ENCODE results near the gene TUBA1A. TPM values are rescaled to one million over a fixed set of nuclear protein-coding genes. Genes with fewer than 3 reads are reported as not detected.
A peak's percentile ranks its signal among the peaks of the same experiment; 100 is the strongest.
"Not testable (repeated sequence)": the region's sequence is repeated elsewhere in the genome, so short reads cannot be mapped to it uniquely, and the experiment has no call there.

TUBA1A gene
- total RNA-seq, 1 experiment from 2014 or later = 139 TPM

GRCh38 chr12:49195736-49196135 lies 6.9 kb upstream of the TUBA1A start:
- Histone ChIP-seq H3K4me2 (ENCODE audit: low read depth, low read length, poor library complexity, severe bottlenecking) (peak overlapping the region; percentile 17), H3K9me3 (ENCODE audit: low read length) (no peaks in the 10 kb centered on the region), H3K36me3 (ENCODE audit: insufficient read depth, low read length) (no peaks in the 10 kb centered on the region), H4K20me1 (ENCODE audit: insufficient read depth, low read depth, low read length) (no peaks in the 10 kb centered on the region), H3K79me2 (ENCODE audit: low read length) (no peaks in the 10 kb centered on the region), H3K4me1 (ENCODE audit: low read length) (peaks cover 34% of the 10 kb centered on the region), H3K27me3 (ENCODE audit: low read length) (no peaks in the 10 kb centered on the region), H2AFZ (ENCODE audit: low read length) (peak overlapping the region; percentile 81), H3K9me2 (replicated peaks; ENCODE audit: insufficient read depth, low read length) (no peaks in the 10 kb centered on the region), H3K27ac (ENCODE audit: low read length) (no peak overlapping the region), H3K4me3 (ENCODE audit: low read length) (no peak overlapping the region), H3K9ac (ENCODE audit: low read length) (no peak overlapping the region)
- DNase-seq = no peak

DNA sequence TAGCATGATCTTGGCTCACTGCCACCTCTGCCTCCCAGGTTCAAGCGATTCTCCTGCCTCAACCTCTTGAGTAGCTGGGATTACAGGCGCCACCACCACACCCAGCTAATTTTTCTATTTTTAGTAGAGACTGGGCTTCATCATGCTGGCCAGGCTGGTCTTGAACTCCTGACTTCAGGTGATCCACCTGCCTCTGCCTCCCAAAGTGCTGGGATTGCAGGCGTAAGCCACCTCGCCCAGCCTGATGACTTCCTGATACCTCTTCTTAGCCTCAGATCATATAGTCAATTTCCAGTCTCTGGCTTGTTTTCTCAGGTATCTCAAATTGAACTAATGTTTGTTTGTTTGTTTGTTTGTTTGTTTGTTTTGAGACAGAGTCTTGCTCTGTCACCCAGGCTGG lies 4.9 kb upstream of the TUBA1A start:
- not testable (repeated sequence) for H3K9me2 ChIP-seq (replicated peaks; ENCODE audit: insufficient read depth, low read length); H3K4me2 ChIP-seq (ENCODE audit: low read depth, low read length, poor library complexity, severe bottlenecking); H3K27me3 ChIP-seq (ENCODE audit: low read length); H3K4me3 ChIP-seq (ENCODE audit: low read length); H2AFZ ChIP-seq (ENCODE audit: low read length); H3K9me3 ChIP-seq (ENCODE audit: low read length); H3K9ac ChIP-seq (ENCODE audit: low read length); H4K20me1 ChIP-seq (ENCODE audit: insufficient read depth, low read depth, low read length); H3K27ac ChIP-seq (ENCODE audit: low read length); H3K79me2 ChIP-seq (ENCODE audit: low read length); H3K36me3 ChIP-seq (ENCODE audit: insufficient read depth, low read length); DNase-seq
- H3K4me1 ChIP-seq (ENCODE audit: low read length) = peaks cover 41% of the 10 kb centered on the region

GRCh38 chr12:49191498-49191897 lies 2.6 kb upstream of the TUBA1A start:
- not testable (repeated sequence) for DNase-seq; H2AFZ ChIP-seq (ENCODE audit: low read length); H3K27me3 ChIP-seq (ENCODE audit: low read length); H3K36me3 ChIP-seq (ENCODE audit: insufficient read depth, low read length); H3K4me3 ChIP-seq (ENCODE audit: low read length); H3K9me2 ChIP-seq (replicated peaks; ENCODE audit: insufficient read depth, low read length); H4K20me1 ChIP-seq (ENCODE audit: insufficient read depth, low read depth, low read length); H3K27ac ChIP-seq (ENCODE audit: low read length); H3K9me3 ChIP-seq (ENCODE audit: low read length); H3K9ac ChIP-seq (ENCODE audit: low read length)
- peaks cover 41% of the 10 kb centered on the region for H3K4me1 ChIP-seq (ENCODE audit: low read length)
- peaks cover 16% of the 10 kb centered on the region for H3K79me2 ChIP-seq (ENCODE audit: low read length)
- peak overlapping the region; percentile 79 for H3K4me2 ChIP-seq (ENCODE audit: low read depth, low read length, poor library complexity, severe bottlenecking)

GRCh38 chr12:49190974-49191373 lies 2.1 kb upstream of the TUBA1A start:
- Histone ChIP-seq H3K9me3 (ENCODE audit: low read length) (no peaks in the 10 kb centered on the region), H3K9ac (ENCODE audit: low read length) (no peak overlapping the region), H3K79me2 (ENCODE audit: low read length) (peaks cover 16% of the 10 kb centered on the region), H4K20me1 (ENCODE audit: insufficient read depth, low read depth, low read length) (peaks cover 6% of the 10 kb centered on the region), H3K9me2 (replicated peaks; ENCODE audit: insufficient read depth, low read length) (no peaks in the 10 kb centered on the region), H3K27ac (ENCODE audit: low read length) (no peak overlapping the region), H3K4me2 (ENCODE audit: low read depth, low read length, poor library complexity, severe bottlenecking) (peak overlapping the region; percentile 79), H3K36me3 (ENCODE audit: insufficient read depth, low read length) (peaks cover 8% of the 10 kb centered on the region; the same call in 1 of the 2 replicates), H3K4me3 (ENCODE audit: low read length) (no peak overlapping the region), H3K27me3 (ENCODE audit: low read length) (no peaks in the 10 kb centered on the region), H3K4me1 (ENCODE audit: low read length) (peaks cover 39% of the 10 kb centered on the region), H2AFZ (ENCODE audit: low read length) (peak overlapping the region; percentile 3; the same call in 1 of the 2 replicates)
- DNase-seq = no peak

DNA sequence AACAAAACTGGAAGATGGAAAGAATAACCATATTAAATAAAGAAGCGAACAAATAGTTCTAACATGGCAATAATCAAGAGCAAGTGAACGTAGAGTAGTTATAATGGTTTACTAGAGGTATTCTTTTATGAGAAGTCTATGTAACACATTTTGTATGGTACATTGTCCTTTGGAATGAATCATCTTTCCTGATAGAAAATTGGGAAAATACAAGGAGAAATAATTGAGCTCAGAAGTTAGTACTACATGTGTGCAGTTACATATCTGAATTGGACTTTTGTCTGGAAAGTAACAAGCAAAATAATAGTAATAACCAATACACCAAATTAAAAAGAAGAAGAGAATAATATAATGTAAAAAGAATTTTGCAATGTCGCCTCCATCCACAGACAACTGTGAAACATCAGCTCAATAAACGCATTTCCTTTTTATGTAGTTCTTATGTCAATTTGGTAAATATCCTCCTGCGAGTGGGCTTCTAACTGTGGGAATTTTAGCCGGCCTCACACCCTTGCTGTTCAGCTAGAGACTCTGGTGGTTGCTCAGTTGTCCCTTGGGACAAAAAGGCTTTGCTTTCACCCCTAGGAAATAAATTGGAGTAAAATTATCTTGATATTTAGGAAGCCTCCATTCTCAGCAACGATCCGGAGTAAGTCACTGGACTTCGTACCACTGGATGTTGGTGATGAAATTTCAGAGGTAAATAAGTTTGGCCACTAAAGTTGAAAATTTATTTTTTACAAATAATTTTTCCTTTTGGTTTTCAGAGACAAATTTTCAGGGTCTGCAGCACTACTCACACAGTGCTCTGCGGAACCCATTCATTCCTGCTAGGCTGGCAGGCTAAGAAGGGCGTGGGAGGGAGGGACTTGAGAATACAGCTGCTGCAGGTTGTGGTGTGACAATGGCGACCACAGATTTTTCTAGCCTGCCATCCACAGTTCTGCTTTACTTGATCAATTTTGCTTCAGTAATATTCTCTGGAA lies 1.1 kb upstream of the TUBA1A start:
- Histone ChIP-seq H2AFZ (ENCODE audit: low read length) (peak overlapping the region; percentile 73), H4K20me1 (ENCODE audit: insufficient read depth, low read depth, low read length) (peaks cover 6% of the 10 kb centered on the region)

DNA sequence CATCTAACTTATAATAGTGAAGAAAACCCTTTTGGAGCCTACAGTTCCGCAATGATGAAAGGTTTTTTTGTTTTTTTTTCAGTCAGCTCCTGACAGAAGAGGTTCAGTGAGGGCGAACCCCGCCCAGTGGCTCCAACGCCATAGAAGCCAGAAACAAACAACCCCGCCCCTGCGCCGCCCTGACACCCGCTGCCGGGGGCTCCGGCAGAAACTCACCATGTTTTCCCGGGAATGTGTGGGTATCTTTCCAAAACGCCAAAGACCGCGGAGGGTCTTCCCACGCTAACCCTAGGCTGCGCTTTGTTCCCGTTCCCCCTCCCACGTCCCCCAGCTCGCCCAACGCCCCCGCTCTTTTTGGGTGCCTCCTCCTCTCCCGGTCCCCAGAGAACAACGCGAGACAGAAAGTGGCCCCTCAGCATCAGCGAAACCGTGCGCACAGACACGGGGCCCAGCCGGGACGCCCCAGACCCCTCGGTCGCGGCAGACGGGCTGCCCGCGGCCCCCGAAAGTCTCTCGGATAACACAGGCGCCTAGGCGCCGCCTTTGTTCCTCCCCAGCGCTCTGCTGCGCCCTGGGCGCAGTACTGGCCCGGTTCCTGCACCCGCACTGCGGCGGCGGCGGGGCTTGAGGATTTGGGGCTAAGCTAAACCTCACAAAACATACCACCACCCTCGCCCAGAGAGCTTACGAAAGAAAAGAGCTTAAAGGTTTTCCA lies 522 bp downstream of the TUBA1A start:
- peak overlapping the region; percentile 88 for H3K9ac ChIP-seq (ENCODE audit: low read length)
- peak overlapping the region; percentile 76 for H3K4me2 ChIP-seq (ENCODE audit: low read depth, low read length, poor library complexity, severe bottlenecking)
- no peaks in the 10 kb centered on the region for H3K9me2 ChIP-seq (replicated peaks; ENCODE audit: insufficient read depth, low read length)
- H3K27ac ChIP-seq (ENCODE audit: low read length) = peak overlapping the region; percentile 82
- H3K36me3 ChIP-seq (ENCODE audit: insufficient read depth, low read length) = peaks cover 11% of the 10 kb centered on the region; the same call in 1 of the 2 replicates
- peaks cover 16% of the 10 kb centered on the region for H3K79me2 ChIP-seq (ENCODE audit: low read length)
- H3K9me3 ChIP-seq (ENCODE audit: low read length) = no peaks in the 10 kb centered on the region
- peak overlapping the region; percentile 62; the same call in 1 of the 2 replicates for H2AFZ ChIP-seq (ENCODE audit: low read length)
- peak; percentile 83 for DNase-seq
- no peaks in the 10 kb centered on the region for H3K27me3 ChIP-seq (ENCODE audit: low read length)
- H3K4me1 ChIP-seq (ENCODE audit: low read length) = peaks cover 32% of the 10 kb centered on the region
- H3K4me3 ChIP-seq (ENCODE audit: low read length) = peak overlapping the region; percentile 82
- peaks cover 6% of the 10 kb centered on the region for H4K20me1 ChIP-seq (ENCODE audit: insufficient read depth, low read depth, low read length)

More for the DNA sequence above, 1.1 kb upstream of the TUBA1A start:
- Histone ChIP-seq H3K9me3 (ENCODE audit: low read length) (no peaks in the 10 kb centered on the region), H3K27me3 (ENCODE audit: low read length) (no peaks in the 10 kb centered on the region), H3K79me2 (ENCODE audit: low read length) (peaks cover 16% of the 10 kb centered on the region), H3K9ac (ENCODE audit: low read length) (peak overlapping the region; percentile 64), H3K36me3 (ENCODE audit: insufficient read depth, low read length) (peaks cover 11% of the 10 kb centered on the region; the same call in 1 of the 2 replicates), H3K4me3 (ENCODE audit: low read length) (peak overlapping the region; percentile 66), H3K4me2 (ENCODE audit: low read depth, low read length, poor library complexity, severe bottlenecking) (peak overlapping the region; percentile 79), H3K9me2 (replicated peaks; ENCODE audit: insufficient read depth, low read length) (no peaks in the 10 kb centered on the region), H3K27ac (ENCODE audit: low read length) (peak overlapping the region; percentile 76), H3K4me1 (ENCODE audit: low read length) (peaks cover 32% of the 10 kb centered on the region)
- DNase-seq = no peak

- no peak for DNase-seq
- H3K4me2 ChIP-seq (ENCODE audit: low read depth, low read length, poor library complexity, severe bottlenecking) = peak overlapping the region; percentile 76
- peak overlapping the region; percentile 88; the same call in 1 of the 2 replicates for H3K9ac ChIP-seq (ENCODE audit: low read length)
- peaks cover 16% of the 10 kb centered on the region for H3K79me2 ChIP-seq (ENCODE audit: low read length)
- peaks cover 32% of the 10 kb centered on the region for H3K4me1 ChIP-seq (ENCODE audit: low read length)
- H3K9me2 ChIP-seq (replicated peaks; ENCODE audit: insufficient read depth, low read length) = no peaks in the 10 kb centered on the region
- no peak overlapping the region for H3K27ac ChIP-seq (ENCODE audit: low read length)
- peaks cover 11% of the 10 kb centered on the region; the same call in 1 of the 2 replicates for H3K36me3 ChIP-seq (ENCODE audit: insufficient read depth, low read length)
- H4K20me1 ChIP-seq (ENCODE audit: insufficient read depth, low read depth, low read length) = peaks cover 6% of the 10 kb centered on the region
- H3K4me3 ChIP-seq (ENCODE audit: low read length) = peak overlapping the region; percentile 82; the same call in 1 of the 2 replicates
- no peaks in the 10 kb centered on the region for H3K27me3 ChIP-seq (ENCODE audit: low read length)
- H2AFZ ChIP-seq (ENCODE audit: low read length) = no peak overlapping the region
- H3K9me3 ChIP-seq (ENCODE audit: low read length) = no peaks in the 10 kb centered on the region
Observed at GRCh38 chr12:49187184-49187583, 1.7 kb downstream of the TUBA1A start.

GRCh38 chr12:49186307-49186706 lies 2.6 kb downstream of the TUBA1A start:
- H3K9me3 ChIP-seq (ENCODE audit: low read length); H3K27me3 ChIP-seq (ENCODE audit: low read length); H3K9me2 ChIP-seq (replicated peaks; ENCODE audit: insufficient read depth, low read length); H2AFZ ChIP-seq (ENCODE audit: low read length); H3K9ac ChIP-seq (ENCODE audit: low read length); H3K27ac ChIP-seq (ENCODE audit: low read length); H3K4me2 ChIP-seq (ENCODE audit: low read depth, low read length, poor library complexity, severe bottlenecking); DNase-seq; H4K20me1 ChIP-seq (ENCODE audit: insufficient read depth, low read depth, low read length); H3K4me3 ChIP-seq (ENCODE audit: low read length): not testable (repeated sequence)
- peaks cover 29% of the 10 kb centered on the region for H3K4me1 ChIP-seq (ENCODE audit: low read length)
- peaks cover 16% of the 10 kb centered on the region for H3K79me2 ChIP-seq (ENCODE audit: low read length)
- peaks cover 11% of the 10 kb centered on the region; the same call in 1 of the 2 replicates for H3K36me3 ChIP-seq (ENCODE audit: insufficient read depth, low read length)
